ENCODE data around the gene ASB15.

DNA sequence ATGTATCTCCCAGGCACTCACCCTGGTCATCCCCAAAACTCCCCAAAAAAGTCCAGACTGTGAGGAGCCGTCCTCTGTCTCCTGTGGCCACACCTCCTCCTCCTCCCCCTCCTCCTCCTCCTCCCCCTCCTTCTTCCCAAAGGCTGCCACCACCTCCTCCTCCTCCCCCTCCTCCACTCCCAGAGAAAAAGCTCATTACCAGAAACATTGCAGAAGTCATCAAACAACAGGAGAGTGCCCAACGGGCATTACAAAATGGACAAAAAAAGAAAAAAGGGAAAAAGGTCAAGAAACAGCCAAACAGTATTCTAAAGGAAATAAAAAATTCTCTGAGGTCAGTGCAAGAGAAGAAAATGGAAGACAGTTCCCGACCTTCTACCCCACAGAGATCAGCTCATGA is 61.1 kb downstream of the ASB15 start:
- TF ChIP-seq, protein P1, sequence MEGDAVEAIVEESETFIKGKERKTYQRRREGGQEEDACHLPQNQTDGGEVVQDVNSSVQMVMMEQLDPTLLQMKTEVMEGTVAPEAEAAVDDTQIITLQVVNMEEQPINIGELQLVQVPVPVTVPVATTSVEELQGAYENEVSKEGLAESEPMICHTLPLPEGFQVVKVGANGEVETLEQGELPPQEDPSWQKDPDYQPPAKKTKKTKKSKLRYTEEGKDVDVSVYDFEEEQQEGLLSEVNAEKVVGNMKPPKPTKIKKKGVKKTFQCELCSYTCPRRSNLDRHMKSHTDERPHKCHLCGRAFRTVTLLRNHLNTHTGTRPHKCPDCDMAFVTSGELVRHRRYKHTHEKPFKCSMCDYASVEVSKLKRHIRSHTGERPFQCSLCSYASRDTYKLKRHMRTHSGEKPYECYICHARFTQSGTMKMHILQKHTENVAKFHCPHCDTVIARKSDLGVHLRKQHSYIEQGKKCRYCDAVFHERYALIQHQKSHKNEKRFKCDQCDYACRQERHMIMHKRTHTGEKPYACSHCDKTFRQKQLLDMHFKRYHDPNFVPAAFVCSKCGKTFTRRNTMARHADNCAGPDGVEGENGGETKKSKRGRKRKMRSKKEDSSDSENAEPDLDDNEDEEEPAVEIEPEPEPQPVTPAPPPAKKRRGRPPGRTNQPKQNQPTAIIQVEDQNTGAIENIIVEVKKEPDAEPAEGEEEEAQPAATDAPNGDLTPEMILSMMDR (IDR thresholded peaks at IDR 0.05), result no peak
- no peak for TF ChIP-seq POLR2AphosphoS5 (IDR thresholded peaks at IDR 0.05)
